ENCODE data around the gene ANAPC7.
"Not testable (repeated sequence)": the region's sequence is repeated elsewhere in the genome, so short reads cannot be mapped to it uniquely, and the experiment has no call there.

Gene ANAPC7

GRCh38 chr12:110378131-110378790 is 25.2 kb downstream of the ANAPC7 start:
- not testable (repeated sequence) for DNase-seq (ENCODE audit: low read depth in 3 of 3, low spot score in 1 of 3)

GRCh38 chr12:110373962-110374611 is 29.4 kb downstream of the ANAPC7 start:
- DNase-seq (ENCODE audit: low read depth in 3 of 3, low spot score in 1 of 3) = no peak

- no peak for DNase-seq (ENCODE audit: low read depth in 3 of 3, low spot score in 1 of 3)
Observed at GRCh38 chr12:110373425-110373824, 30.1 kb downstream of the ANAPC7 start.

GRCh38 chr12:110373025-110373424 is 30.5 kb downstream of the ANAPC7 start:
- no peak for DNase-seq (ENCODE audit: low read depth in 3 of 3, low spot score in 1 of 3)

GRCh38 chr12:110372056-110372425 is 31.5 kb downstream of the ANAPC7 start:
- no peak for DNase-seq (ENCODE audit: low read depth in 3 of 3, low spot score in 1 of 3)

- no peak for DNase-seq (ENCODE audit: low read depth in 3 of 3, low spot score in 1 of 3)
Observed at GRCh38 chr12:110371408-110372055, 32.0 kb downstream of the ANAPC7 start.

- no peak for DNase-seq (ENCODE audit: low read depth in 3 of 3, low spot score in 1 of 3)
Observed at GRCh38 chr12:110370732-110371231, 32.7 kb downstream of the ANAPC7 start.

- DNase-seq (ENCODE audit: low read depth in 3 of 3, low spot score in 1 of 3) = no peak
Observed at GRCh38 chr12:110369992-110370391, 33.5 kb downstream of the ANAPC7 start.

- no peak for DNase-seq (ENCODE audit: low read depth in 3 of 3, low spot score in 1 of 3)
Observed at GRCh38 chr12:110367181-110367864, 36.2 kb downstream of the ANAPC7 start.

- no peak for DNase-seq (ENCODE audit: low read depth in 3 of 3, low spot score in 1 of 3)
Observed at GRCh38 chr12:110366321-110367142, 37.0 kb downstream of the ANAPC7 start.

GRCh38 chr12:110365489-110366320 is 37.8 kb downstream of the ANAPC7 start:
- no peak for DNase-seq (ENCODE audit: low read depth in 3 of 3, low spot score in 1 of 3)

- DNase-seq (ENCODE audit: low read depth in 3 of 3, low spot score in 1 of 3) = no peak
Observed at GRCh38 chr12:110361216-110361615, 42.3 kb downstream of the ANAPC7 start.

GRCh38 chr12:110358384-110359097 is 45.0 kb downstream of the ANAPC7 start:
- not testable (repeated sequence) for DNase-seq (ENCODE audit: low read depth in 3 of 3, low spot score in 1 of 3)

GRCh38 chr12:110355073-110355472 is 48.4 kb downstream of the ANAPC7 start:
- DNase-seq (ENCODE audit: low read depth in 3 of 3, low spot score in 1 of 3) = no peak

GRCh38 chr12:110354172-110354780 is 49.2 kb downstream of the ANAPC7 start:
- no peak for DNase-seq (ENCODE audit: low read depth in 3 of 3, low spot score in 1 of 3)

GRCh38 chr12:110353211-110353965 is 50.1 kb downstream of the ANAPC7 start:
- no peak for DNase-seq (ENCODE audit: low read depth in 3 of 3, low spot score in 1 of 3)

- no peak for DNase-seq (ENCODE audit: low read depth in 3 of 3, low spot score in 1 of 3)
Observed at GRCh38 chr12:110352401-110352800, 51.1 kb downstream of the ANAPC7 start.

GRCh38 chr12:110351119-110351518 is 52.4 kb downstream of the ANAPC7 start:
- DNase-seq (ENCODE audit: low read depth in 3 of 3, low spot score in 1 of 3) = no peak

All from stimulated activated CD4-positive, alpha-beta T cell treated with anti-CD3 and anti-CD28 coated beads, TNF-alpha, amount 100 ng/mL, for 1 hour (primary cell).